ENCODE results near the gene PTPRS.

- no peak for TF ChIP-seq MAFK (IDR thresholded peaks at IDR 0.05; ENCODE audit: low read length)
- no peak for TF ChIP-seq NCOA2 (IDR thresholded peaks at IDR 0.05; ENCODE audit: partially characterized antibody in 2 of 2)
- no peak for TF ChIP-seq NR3C1 (CRISPR knock-in tag; IDR thresholded peaks at IDR 0.05)
- TF ChIP-seq ZNF253 (CRISPR knock-in tag; conservative IDR thresholded peaks at IDR 0.05) = no peak
- no peak for TF ChIP-seq RBM22 (IDR thresholded peaks at IDR 0.05; ENCODE audit: low read depth, low read length, poor library complexity, severe bottlenecking)
- TF ChIP-seq CBFB (CRISPR knock-in tag; IDR thresholded peaks at IDR 0.05) = no peak
- TF ChIP-seq CBX5 (IDR thresholded peaks at IDR 0.05; ENCODE audit: borderline replicate concordance, low read depth) = no peak
- no peak for TF ChIP-seq RB1 (IDR thresholded peaks at IDR 0.05; ENCODE audit: low read depth)
- no peak for TF ChIP-seq ZNF280A (IDR thresholded peaks at IDR 0.05; ENCODE audit: low read depth, partially characterized antibody)
- no peak for TF ChIP-seq SP1 (CRISPR knock-in tag; IDR thresholded peaks at IDR 0.05)
- no peak for TF ChIP-seq POLR2A (conservative IDR thresholded peaks at IDR 0.05)
- TF ChIP-seq ELF4 (CRISPR knock-in tag; IDR thresholded peaks at IDR 0.05) = no peak
These were observed 11.5 kb downstream of the PTPRS start for GRCh38 chr19:5329141-5329540.

Measured in K562 (cell line).